Islet of Langerhans (tissue), 1 donor: ENCODE data around the gene NARS2.
"Not testable (repeated sequence)": the region's sequence is repeated elsewhere in the genome, so short reads cannot be mapped to it uniquely, and the experiment has no call there.

Experiments used
- FAIRE-seq: peaks from one replicate; lab custom pipeline; 2011; peaks lifted over from hg19 to GRCh38; lab: Jason Lieb, UNC

The NARS2 gene

GRCh38 chr11:78574386-78575381, at the start of gene NARS2:
Gene NARS2, minus strand, starts transcription at chr11:78574864. Its CDS starts 376 bp downstream, at chr11:78574488.
- FAIRE-seq = peak; percentile 30

GRCh38 chr11:78622666-78623065, 48.0 kb upstream of the NARS2 start:
- no peak for FAIRE-seq

GRCh38 chr11:78620159-78620558, 45.5 kb upstream of the NARS2 start:
- FAIRE-seq = no peak

- no peak for FAIRE-seq
Measured at GRCh38 chr11:78615724-78616123, 41.1 kb upstream of the NARS2 start.

GRCh38 chr11:78613378-78613813, 38.7 kb upstream of the NARS2 start:
- no peak for FAIRE-seq

- FAIRE-seq = no peak
Measured at GRCh38 chr11:78612721-78613377, 38.2 kb upstream of the NARS2 start.

GRCh38 chr11:78609321-78609720, 34.7 kb upstream of the NARS2 start:
- not testable (repeated sequence) for FAIRE-seq

GRCh38 chr11:78607696-78608095, 33.0 kb upstream of the NARS2 start:
- FAIRE-seq = no peak

GRCh38 chr11:78606667-78607066, 32.0 kb upstream of the NARS2 start:
- FAIRE-seq = no peak

- FAIRE-seq = no peak
Measured at GRCh38 chr11:78605296-78605695, 30.6 kb upstream of the NARS2 start.

GRCh38 chr11:78603792-78604191, 29.1 kb upstream of the NARS2 start:
- FAIRE-seq = no peak

GRCh38 chr11:78602771-78603170, 28.1 kb upstream of the NARS2 start:
- FAIRE-seq = not testable (repeated sequence)

- not testable (repeated sequence) for FAIRE-seq
Measured at GRCh38 chr11:78601066-78601465, 26.4 kb upstream of the NARS2 start.

GRCh38 chr11:78597579-78597978, 22.9 kb upstream of the NARS2 start:
- not testable (repeated sequence) for FAIRE-seq

GRCh38 chr11:78595436-78596130, 20.9 kb upstream of the NARS2 start:
- FAIRE-seq = no peak

GRCh38 chr11:78594814-78595213, 20.1 kb upstream of the NARS2 start:
- no peak for FAIRE-seq

- FAIRE-seq = no peak
Measured at GRCh38 chr11:78588517-78588916, 13.9 kb upstream of the NARS2 start.

- no peak for FAIRE-seq
Measured at GRCh38 chr11:78587446-78587845, 12.8 kb upstream of the NARS2 start.

GRCh38 chr11:78586452-78587046, 11.9 kb upstream of the NARS2 start:
- FAIRE-seq = no peak

- FAIRE-seq = no peak
Measured at GRCh38 chr11:78583889-78584288, 9.2 kb upstream of the NARS2 start.

- no peak for FAIRE-seq
Measured at GRCh38 chr11:78577495-78577894, 2.8 kb upstream of the NARS2 start.

GRCh38 chr11:78576549-78577097, 2.0 kb upstream of the NARS2 start:
- no peak for FAIRE-seq
